Keratinocyte (primary cell): ENCODE results near the gene ARL15. TPM values are rescaled to one million over a fixed set of nuclear protein-coding genes. Genes with fewer than 3 reads are reported as not detected.

Source experiments
- DNase-seq: peaks from one replicate; pipeline ENCODE4 v3.0.0-alpha.2; 2011; ENCODE audit warnings: low read depth, missing footprints, low spot score
- FAIRE-seq: peaks from 2 replicates; lab custom pipeline; 2011; peaks lifted over from hg19 to GRCh38; lab: Jason Lieb, UNC
- H2AFZ ChIP-seq: 2 replicates; pipeline ENCODE4 v1.6.0; 2012; ENCODE audit warnings: low read length, control low read depth, inconsistent platforms; ENCODE audit not compliant: control insufficient read depth
- H3K27ac ChIP-seq: 2 replicates; pipeline ENCODE4 v1.5.1; 2011; ENCODE audit warnings: low read length; ENCODE audit not compliant: control insufficient read depth, insufficient read depth
- H3K27me3 ChIP-seq: 3 replicates; pipeline ENCODE4 v1.6.0; 2011; ENCODE audit warnings: low read length; ENCODE audit not compliant: control insufficient read depth, insufficient read depth; ENCODE audit errors: extremely low read depth
- H3K36me3 ChIP-seq, 2 experiments: 2 replicates in 1 of 2; 3 replicates in 1 of 2; pipeline ENCODE4 v1.5.1; 2011; ENCODE audit warnings: low read length in 2 of 2, mild to moderate bottlenecking in 1 of 2; ENCODE audit not compliant: control insufficient read depth in 2 of 2, insufficient read depth in 2 of 2; ENCODE audit errors: extremely low read depth in 1 of 2
- H3K4me1 ChIP-seq: 3 replicates; pipeline ENCODE4 v1.5.1; 2011; ENCODE audit warnings: low read length; ENCODE audit not compliant: control insufficient read depth, insufficient read depth; ENCODE audit errors: extremely low read depth
- H3K4me2 ChIP-seq: 3 replicates; pipeline ENCODE4 v1.6.0; 2011; ENCODE audit warnings: low read depth, low read length; ENCODE audit not compliant: control insufficient read depth, insufficient read depth; ENCODE audit errors: extremely low read depth
- H3K4me3 ChIP-seq, 3 experiments: fragments of 200-600 bp in 1 of 3; sonication (generic) in 1 of 3; 2 replicates in 2 of 3; 3 replicates in 1 of 3; pipeline ENCODE4 v1.5.1; 2011 to 2016; ENCODE audit warnings: low read length in 3 of 3, mild to moderate bottlenecking in 3 of 3, control low read depth in 2 of 3, inconsistent platforms in 1 of 3, low read depth in 1 of 3, mixed read lengths in 1 of 3, mixed run types in 1 of 3, moderate library complexity in 1 of 3; ENCODE audit not compliant: control insufficient read depth in 2 of 3, insufficient read depth in 2 of 3; ENCODE audit errors: extremely low read depth in 1 of 3
- H3K79me2 ChIP-seq: 2 replicates; pipeline ENCODE4 v1.6.0; 2012; ENCODE audit warnings: low read length; ENCODE audit not compliant: control insufficient read depth, insufficient read depth
- H3K9ac ChIP-seq: 3 replicates; pipeline ENCODE4 v1.6.0; 2011; ENCODE audit warnings: low read length; ENCODE audit not compliant: control insufficient read depth, insufficient read depth; ENCODE audit errors: extremely low read depth
- H3K9me1 ChIP-seq: 3 replicates; pipeline ENCODE4 v1.6.0; 2011; ENCODE audit warnings: low read length; ENCODE audit not compliant: control insufficient read depth, insufficient read depth; ENCODE audit errors: extremely low read depth
- H3K9me3 ChIP-seq: 2 replicates; pipeline ENCODE4 v1.5.1; 2012; ENCODE audit warnings: low read depth, low read length; ENCODE audit not compliant: control insufficient read depth
- H4K20me1 ChIP-seq: 3 replicates; pipeline ENCODE4 v1.6.0; 2011; ENCODE audit warnings: low read length; ENCODE audit not compliant: control insufficient read depth, insufficient read depth; ENCODE audit errors: extremely low read depth
- CTCF ChIP-seq, 3 experiments: IDR thresholded peaks in 1 of 3; conservative IDR thresholded peaks in 1 of 3; optimal IDR thresholded peaks in 1 of 3; 2 replicates in 2 of 3; 3 replicates in 1 of 3; pipeline versions ENCODE3 to v1.5.1; 2011; ENCODE audit warnings: low read length in 3 of 3, mild to moderate bottlenecking in 3 of 3, moderate library complexity in 2 of 3, control low read depth in 1 of 3, inconsistent platforms in 1 of 3; ENCODE audit not compliant: insufficient read depth in 2 of 3; ENCODE audit errors: extremely low read depth in 1 of 3
- EZH2 ChIP-seq: IDR thresholded peaks from one replicate; pipeline ENCODE4 v1.6.1; 2012; ENCODE audit warnings: inconsistent platforms, mild to moderate bottlenecking, low read length, moderate library complexity
- dilution Hi-C: fragments of 300-500 bp; cut with MboI; formaldehyde crosslinking; loops from one replicate; pipeline ENCODE4 v1.7.0; 2020; ENCODE audit warnings: low sequenced_read_pairs; ENCODE audit not compliant: extremely low pct_ligation_motif_present
- polyA plus RNA-seq, 5 experiments: library from polyadenylated mRNA; depleted of rRNA in 3 of 5; stranded (reverse) in 3 of 5; stranded (forward) in 1 of 5; unstranded in 1 of 5; fragments of >200 nt; gene quantifications; 1 replicate in 1 of 5; 2 replicates in 3 of 5; 3 replicates in 1 of 5; pipeline versions ENCODE4 v1.2.1 to v1.2.3, GENCODE V29; 2011 to 2012; ENCODE audit warnings: missing spikeins in 2 of 5, low read depth in 1 of 5, low replicate concordance in 1 of 5

The ARL15 gene
- polyA plus RNA-seq, 1 donor (not counting 4 experiments of a cell fraction or from before 2014, with no cell fraction given), result 19.7 TPM

- Histone ChIP-seq H3K4me3 (no peak overlapping the region), H3K9me1 (no peaks in the 10 kb centered on the region), H3K36me3 (no peaks in the 10 kb centered on the region), H3K27me3 (no peaks in the 10 kb centered on the region), H2AFZ (no peak overlapping the region), H3K79me2 (no peaks in the 10 kb centered on the region), H3K4me1 (no peaks in the 10 kb centered on the region), H4K20me1 (no peaks in the 10 kb centered on the region), H3K27ac (no peak overlapping the region), H3K4me2 (no peak overlapping the region), H3K9ac (no peak overlapping the region), H3K9me3 (no peaks in the 10 kb centered on the region)
- TF ChIP-seq CTCF (optimal IDR thresholded peaks at IDR 0.05 in 1 of 3, IDR thresholded peaks at IDR 0.05 in 1 of 3, conservative IDR thresholded peaks at IDR 0.05 in 1 of 3; ENCODE audit: extremely low read depth in 1 of 3, insufficient read depth in 2 of 3, low read length in 3 of 3), result no peak
- no peak for TF ChIP-seq EZH2
- dilution Hi-C loops, result no loop called here
- FAIRE-seq, result no peak
- no peak for DNase-seq
Measured at GRCh38 chr5:54221135-54221534, 89.2 kb downstream of the ARL15 start.

DNA sequence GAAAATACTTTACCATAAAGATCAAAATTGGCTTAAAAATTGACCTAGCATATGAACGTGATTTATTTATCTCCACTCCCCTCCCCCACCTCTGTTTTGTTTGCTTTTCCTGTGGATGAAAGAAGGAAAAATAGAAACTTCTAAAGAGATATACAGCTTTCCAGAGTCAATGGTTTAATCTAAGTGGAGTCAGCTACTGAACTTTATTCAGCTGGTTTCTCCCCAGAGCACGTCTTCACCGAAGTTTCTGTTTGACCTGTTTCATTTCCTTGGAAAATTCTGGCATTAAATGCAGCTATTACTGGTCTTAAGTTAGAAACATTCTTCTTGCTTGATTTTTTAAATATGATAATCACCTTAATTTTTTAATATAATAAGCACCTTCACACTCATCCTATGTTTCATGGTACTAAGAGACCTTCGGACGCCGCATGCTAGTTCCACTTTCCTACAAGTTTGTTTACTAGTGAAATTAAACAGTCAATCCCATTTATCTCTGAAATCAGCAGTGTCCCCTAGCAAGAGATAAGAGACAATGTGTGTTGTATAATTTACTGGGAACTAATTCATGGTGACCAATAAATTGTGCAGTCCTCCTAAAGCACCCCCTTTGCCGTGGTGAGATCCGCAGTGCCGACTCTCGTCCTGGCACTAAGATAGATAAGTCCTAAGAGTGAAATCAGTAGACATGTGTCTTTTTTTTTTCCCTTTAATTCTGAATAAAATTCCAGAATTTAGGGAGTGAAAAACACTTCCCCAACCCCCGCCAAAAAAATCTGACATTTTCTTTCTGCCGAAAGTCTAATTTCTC is 89.9 kb downstream of the ARL15 start:
- H3K4me3 ChIP-seq, result no peak overlapping the region
- H3K4me2 ChIP-seq, result no peak overlapping the region
- H3K9ac ChIP-seq, result no peak overlapping the region
- no peaks in the 10 kb centered on the region for H3K27me3 ChIP-seq
- TF ChIP-seq EZH2 (no peak), CTCF (optimal IDR thresholded peaks at IDR 0.05 in 1 of 3, IDR thresholded peaks at IDR 0.05 in 1 of 3, conservative IDR thresholded peaks at IDR 0.05 in 1 of 3; ENCODE audit: extremely low read depth in 1 of 3, insufficient read depth in 2 of 3, low read length in 3 of 3) (no peak)
- no peaks in the 10 kb centered on the region for H4K20me1 ChIP-seq
- no peaks in the 10 kb centered on the region for H3K4me1 ChIP-seq
- H3K36me3 ChIP-seq, result no peaks in the 10 kb centered on the region
- H3K9me1 ChIP-seq, result no peaks in the 10 kb centered on the region
- H2AFZ ChIP-seq, result no peak overlapping the region
- no peak overlapping the region for H3K27ac ChIP-seq
- dilution Hi-C loops, result no loop called here
- H3K9me3 ChIP-seq, result no peaks in the 10 kb centered on the region
- FAIRE-seq, result no peak
- no peaks in the 10 kb centered on the region for H3K79me2 ChIP-seq
- DNase-seq, result no peak
